Transverse colon (tissue), 3 donors: ENCODE measurements around the gene PHLDA2.

Experiments
- POLR2A ChIP-seq: fragments of 450-650 bp; IDR thresholded peaks from one replicate; pipeline ENCODE4 v1.6.1; 2016; ENCODE audit warnings: antibody characterized with exemption, mild to moderate bottlenecking, moderate library complexity
- TF ChIP-seq, protein P1 (sequence below), 5 experiments: fragments of 200-600 bp in 3 of 5; fragments of 450-650 bp in 2 of 5; sonication (generic) in 3 of 5; IDR thresholded peaks; 1 replicate in 2 of 5; 2 replicates in 3 of 5; pipeline ENCODE4 v1.5.1; 2016 to 2017; ENCODE audit warnings: antibody characterized with exemption in 5 of 5, inconsistent platforms in 3 of 5, mild to moderate bottlenecking in 2 of 5, moderate library complexity in 1 of 5

DNA sequence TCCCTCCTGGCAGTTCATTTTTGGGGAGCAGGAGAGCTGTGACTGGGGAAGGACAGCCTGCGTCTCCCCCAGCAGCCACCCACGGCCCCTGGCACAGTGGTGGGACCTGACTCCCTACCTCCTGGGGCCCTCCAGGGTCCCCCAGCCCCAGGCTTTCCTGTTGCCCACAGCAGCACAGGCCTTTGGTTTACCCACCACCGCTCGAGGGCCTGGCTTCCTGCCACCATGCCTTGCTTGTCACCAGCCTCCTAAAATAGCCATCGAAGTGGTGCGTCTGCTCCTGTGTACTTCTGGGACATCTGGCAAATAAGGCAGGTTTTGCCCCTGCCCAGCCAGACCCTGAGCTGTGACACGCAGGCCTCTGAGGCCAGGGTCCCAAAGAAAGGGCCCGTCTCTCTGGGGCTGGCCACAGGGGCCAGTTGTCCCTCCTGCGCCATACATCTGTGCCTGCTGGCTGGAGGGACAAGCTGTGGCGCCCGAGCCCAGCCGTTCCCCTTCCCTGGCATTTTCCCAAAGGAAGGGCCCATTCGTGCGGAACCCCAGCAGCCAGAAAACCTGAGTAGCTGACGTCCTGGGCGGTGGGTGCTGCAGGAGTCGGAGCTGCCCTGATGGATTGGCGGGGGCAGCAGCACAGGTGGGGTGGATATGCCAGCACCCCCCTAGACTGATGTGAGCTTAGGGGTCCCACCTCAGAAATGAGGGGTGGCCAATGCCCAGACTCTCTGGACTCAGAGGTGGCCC is 14.6 kb downstream of the PHLDA2 start:
- TF ChIP-seq, protein P1, sequence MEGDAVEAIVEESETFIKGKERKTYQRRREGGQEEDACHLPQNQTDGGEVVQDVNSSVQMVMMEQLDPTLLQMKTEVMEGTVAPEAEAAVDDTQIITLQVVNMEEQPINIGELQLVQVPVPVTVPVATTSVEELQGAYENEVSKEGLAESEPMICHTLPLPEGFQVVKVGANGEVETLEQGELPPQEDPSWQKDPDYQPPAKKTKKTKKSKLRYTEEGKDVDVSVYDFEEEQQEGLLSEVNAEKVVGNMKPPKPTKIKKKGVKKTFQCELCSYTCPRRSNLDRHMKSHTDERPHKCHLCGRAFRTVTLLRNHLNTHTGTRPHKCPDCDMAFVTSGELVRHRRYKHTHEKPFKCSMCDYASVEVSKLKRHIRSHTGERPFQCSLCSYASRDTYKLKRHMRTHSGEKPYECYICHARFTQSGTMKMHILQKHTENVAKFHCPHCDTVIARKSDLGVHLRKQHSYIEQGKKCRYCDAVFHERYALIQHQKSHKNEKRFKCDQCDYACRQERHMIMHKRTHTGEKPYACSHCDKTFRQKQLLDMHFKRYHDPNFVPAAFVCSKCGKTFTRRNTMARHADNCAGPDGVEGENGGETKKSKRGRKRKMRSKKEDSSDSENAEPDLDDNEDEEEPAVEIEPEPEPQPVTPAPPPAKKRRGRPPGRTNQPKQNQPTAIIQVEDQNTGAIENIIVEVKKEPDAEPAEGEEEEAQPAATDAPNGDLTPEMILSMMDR (IDR thresholded peaks at IDR 0.05) = no peak
- no peak for TF ChIP-seq POLR2A
